HFFc6 (cell line): ENCODE measurements around the gene EVPL. TPM values are rescaled to one million over a fixed set of nuclear protein-coding genes. Genes with fewer than 3 reads are reported as not detected.

Experiments
- DNase-seq: peaks from one replicate; pipeline ENCODE4 v3.0.0-alpha.2; 2018
- H3K27ac Mint-ChIP-seq: 2 replicates; pipeline ENCODE4 v1.8.0; 2020; ENCODE audit warnings: mild to moderate bottlenecking, mixed read lengths
- H3K27me3 Mint-ChIP-seq: 2 replicates; pipeline ENCODE4 v1.8.0; 2021; ENCODE audit warnings: mild to moderate bottlenecking, moderate library complexity, mixed read lengths; ENCODE audit not compliant: insufficient read depth
- H3K36me3 Mint-ChIP-seq: 2 replicates; pipeline ENCODE4 v1.8.0; 2021; ENCODE audit warnings: low read depth, mixed read lengths
- H3K4me1 Mint-ChIP-seq: 2 replicates; pipeline ENCODE4 v1.8.0; 2020; ENCODE audit warnings: low read depth, mixed read lengths
- H3K4me3 Mint-ChIP-seq: 2 replicates; pipeline ENCODE4 v1.8.0; 2020; ENCODE audit warnings: mild to moderate bottlenecking, moderate library complexity, mixed read lengths
- H3K9me3 Mint-ChIP-seq: 2 replicates; pipeline ENCODE4 v1.8.0; 2020; ENCODE audit warnings: mild to moderate bottlenecking, mixed read lengths
- CTCF ChIP-seq: fragments of 200-600 bp; sonication (generic); IDR thresholded peaks from 2 replicates; pipeline ENCODE4 v1.5.0; 2021; ENCODE audit warnings: antibody characterized with exemption, mild to moderate bottlenecking
- total RNA-seq, 6 experiments: library from RNA; stranded (reverse); fragmentation: NEBNext Ultra II Directional; extraction: Animal tissue kit (Norgen Biotek cat#: 25700); gene quantifications; 2 replicates in 1 of 6; 3 replicates in 5 of 6; pipeline ENCODE4 v1.2.3, GENCODE V29; 2021

The EVPL gene
- total RNA-seq, 6 experiments from 2014 or later: not detected

- Mint-ChIP-seq H3K27ac (no peak overlapping the region), H3K4me3 (no peak overlapping the region), H3K9me3 (no peaks in the 10 kb centered on the region), H3K4me1 (peaks cover 2% of the 10 kb centered on the region), H3K36me3 (no peaks in the 10 kb centered on the region), H3K27me3 (peaks cover 12% of the 10 kb centered on the region)
- DNase-seq: no peak
- no peak for TF ChIP-seq CTCF
Observed at GRCh38 chr17:76024353-76024752, 2.8 kb downstream of the EVPL start.

GRCh38 chr17:76023900-76024237 lies 3.2 kb downstream of the EVPL start:
- H3K36me3 Mint-ChIP-seq: no peaks in the 10 kb centered on the region
- no peak overlapping the region for H3K4me3 Mint-ChIP-seq
- no peak overlapping the region for H3K27ac Mint-ChIP-seq
- H3K27me3 Mint-ChIP-seq: peaks cover 12% of the 10 kb centered on the region
- no peak for DNase-seq
- no peaks in the 10 kb centered on the region for H3K9me3 Mint-ChIP-seq
- no peak for TF ChIP-seq CTCF
- H3K4me1 Mint-ChIP-seq: no peaks in the 10 kb centered on the region

GRCh38 chr17:76022973-76023899 lies 3.9 kb downstream of the EVPL start:
- Mint-ChIP-seq H3K4me3 (no peak overlapping the region), H3K36me3 (no peaks in the 10 kb centered on the region), H3K9me3 (no peaks in the 10 kb centered on the region), H3K4me1 (no peaks in the 10 kb centered on the region), H3K27ac (no peak overlapping the region), H3K27me3 (peaks cover 12% of the 10 kb centered on the region)
- TF ChIP-seq CTCF: no peak
- no peak for DNase-seq

GRCh38 chr17:76022285-76022684 lies 4.8 kb downstream of the EVPL start:
- no peak for DNase-seq
- Mint-ChIP-seq H3K4me3 (no peak overlapping the region), H3K27ac (no peak overlapping the region), H3K36me3 (no peaks in the 10 kb centered on the region), H3K27me3 (peaks cover 12% of the 10 kb centered on the region), H3K4me1 (no peaks in the 10 kb centered on the region), H3K9me3 (no peaks in the 10 kb centered on the region)
- TF ChIP-seq CTCF: no peak

GRCh38 chr17:76019833-76020467 lies 7.2 kb downstream of the EVPL start:
- no peak for DNase-seq
- Mint-ChIP-seq H3K4me3 (no peak overlapping the region), H3K9me3 (no peaks in the 10 kb centered on the region), H3K27ac (no peak overlapping the region), H3K4me1 (no peaks in the 10 kb centered on the region), H3K36me3 (no peaks in the 10 kb centered on the region), H3K27me3 (peaks cover 24% of the 10 kb centered on the region)
- TF ChIP-seq CTCF: no peak
